ENCODE data around the gene MOXD1. TPM values are rescaled to one million over a fixed set of nuclear protein-coding genes. Genes with fewer than 3 reads are reported as not detected.

MOXD1 gene
- total RNA-seq, 1 experiment from 2014 or later, result 1.5 TPM

Other genes starting within 250 kb of the MOXD1 start
- 17.3 and 18.6 TPM in 2 replicates for gene STX7, start 111.6 kb upstream of the MOXD1 start, total RNA-seq (2014; rRNA removed; shearing (Covaris generic))
- not detected in 2 replicates for gene TAAR9, start 136.8 kb upstream of the MOXD1 start, total RNA-seq (2014; rRNA removed; shearing (Covaris generic))
- not detected in 2 replicates for gene TAAR8, start 151.2 kb upstream of the MOXD1 start, total RNA-seq (2014; rRNA removed; shearing (Covaris generic))
- not detected in 2 replicates for gene TAAR6, start 168.8 kb upstream of the MOXD1 start, total RNA-seq (2014; rRNA removed; shearing (Covaris generic))
- gene TAAR5, start 188.3 kb upstream of the MOXD1 start, total RNA-seq (2014; rRNA removed; shearing (Covaris generic)), result not detected in 2 replicates
- not detected in 2 replicates for gene TAAR2, start 222.8 kb upstream of the MOXD1 start, total RNA-seq (2014; rRNA removed; shearing (Covaris generic))

All from SJCRH30 (cell line).